GM12873 (cell line): ENCODE data around the gene HDAC4.

Experiments used
- TF ChIP-seq, protein P1 (sequence below): IDR thresholded peaks from 2 replicates; pipeline ENCODE4 v1.5.1; 2012; ENCODE audit warnings: low read depth, mild to moderate bottlenecking, moderate library complexity, low read length, control low read depth; ENCODE audit not compliant: insufficient read depth; ENCODE audit errors: missing control alignments

The HDAC4 gene

DNA sequence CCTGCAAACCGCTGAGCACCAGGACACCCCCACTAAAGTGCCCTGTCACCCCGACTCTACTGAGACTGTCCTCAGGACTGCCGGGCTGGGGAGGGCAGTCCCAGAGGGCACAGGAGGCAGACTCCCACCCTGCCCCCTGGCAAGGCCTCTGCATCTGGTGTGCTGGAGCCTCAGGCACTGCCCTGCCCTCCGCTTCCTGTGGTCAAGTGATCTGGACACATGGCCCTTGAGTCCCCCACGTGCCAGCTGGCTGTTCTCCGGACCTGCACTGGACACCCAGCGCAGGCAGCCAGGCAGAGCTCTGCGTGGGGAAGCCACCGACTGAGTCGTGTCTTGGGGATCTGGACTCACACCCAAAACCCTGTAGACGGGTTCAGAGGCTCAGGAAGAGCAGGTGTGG lies 335.3 kb downstream of the HDAC4 start:
- TF ChIP-seq, protein P1, sequence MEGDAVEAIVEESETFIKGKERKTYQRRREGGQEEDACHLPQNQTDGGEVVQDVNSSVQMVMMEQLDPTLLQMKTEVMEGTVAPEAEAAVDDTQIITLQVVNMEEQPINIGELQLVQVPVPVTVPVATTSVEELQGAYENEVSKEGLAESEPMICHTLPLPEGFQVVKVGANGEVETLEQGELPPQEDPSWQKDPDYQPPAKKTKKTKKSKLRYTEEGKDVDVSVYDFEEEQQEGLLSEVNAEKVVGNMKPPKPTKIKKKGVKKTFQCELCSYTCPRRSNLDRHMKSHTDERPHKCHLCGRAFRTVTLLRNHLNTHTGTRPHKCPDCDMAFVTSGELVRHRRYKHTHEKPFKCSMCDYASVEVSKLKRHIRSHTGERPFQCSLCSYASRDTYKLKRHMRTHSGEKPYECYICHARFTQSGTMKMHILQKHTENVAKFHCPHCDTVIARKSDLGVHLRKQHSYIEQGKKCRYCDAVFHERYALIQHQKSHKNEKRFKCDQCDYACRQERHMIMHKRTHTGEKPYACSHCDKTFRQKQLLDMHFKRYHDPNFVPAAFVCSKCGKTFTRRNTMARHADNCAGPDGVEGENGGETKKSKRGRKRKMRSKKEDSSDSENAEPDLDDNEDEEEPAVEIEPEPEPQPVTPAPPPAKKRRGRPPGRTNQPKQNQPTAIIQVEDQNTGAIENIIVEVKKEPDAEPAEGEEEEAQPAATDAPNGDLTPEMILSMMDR, result no peak

DNA sequence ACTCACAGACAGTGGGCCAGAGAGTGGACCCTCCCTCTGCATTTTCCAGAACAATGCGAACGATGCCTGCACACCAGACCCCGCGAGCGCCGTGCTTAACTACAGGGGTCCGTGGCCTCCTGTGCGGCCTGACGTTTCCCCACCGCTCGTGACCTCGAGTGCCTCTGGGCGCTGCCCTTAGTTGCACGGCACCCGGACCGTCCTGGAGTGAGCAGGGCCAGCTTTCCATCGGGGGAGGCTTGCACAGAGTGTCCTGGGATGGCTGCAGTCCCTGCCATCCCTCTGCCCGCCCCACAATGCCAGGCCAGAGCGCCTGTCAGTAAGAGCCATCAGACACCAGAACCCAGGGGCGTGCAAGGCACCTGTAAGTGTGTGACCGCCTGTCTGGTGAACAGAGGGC lies 335.9 kb downstream of the HDAC4 start:
- TF ChIP-seq, protein P1, result no peak

DNA sequence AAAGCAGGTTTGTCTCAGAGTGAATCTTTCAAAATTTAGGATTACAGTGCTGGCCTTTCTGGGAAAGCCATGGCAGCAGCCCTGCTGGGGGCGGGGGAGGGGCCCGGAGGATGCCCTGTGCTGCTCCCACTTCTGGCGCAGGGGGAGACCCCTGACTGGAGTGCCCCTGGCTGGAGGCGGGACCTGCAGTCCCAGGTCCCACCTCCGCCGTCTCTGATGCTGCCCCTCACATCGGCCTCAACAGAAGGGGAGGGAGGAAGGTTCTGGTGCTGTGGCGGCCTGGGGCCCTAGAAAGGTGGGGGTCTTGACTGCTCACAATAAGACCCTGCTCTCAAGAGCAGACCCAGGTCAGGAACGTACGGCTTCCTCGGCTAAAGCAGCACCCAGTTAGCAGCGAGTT lies 336.6 kb downstream of the HDAC4 start:
- TF ChIP-seq, protein P1, result no peak

DNA sequence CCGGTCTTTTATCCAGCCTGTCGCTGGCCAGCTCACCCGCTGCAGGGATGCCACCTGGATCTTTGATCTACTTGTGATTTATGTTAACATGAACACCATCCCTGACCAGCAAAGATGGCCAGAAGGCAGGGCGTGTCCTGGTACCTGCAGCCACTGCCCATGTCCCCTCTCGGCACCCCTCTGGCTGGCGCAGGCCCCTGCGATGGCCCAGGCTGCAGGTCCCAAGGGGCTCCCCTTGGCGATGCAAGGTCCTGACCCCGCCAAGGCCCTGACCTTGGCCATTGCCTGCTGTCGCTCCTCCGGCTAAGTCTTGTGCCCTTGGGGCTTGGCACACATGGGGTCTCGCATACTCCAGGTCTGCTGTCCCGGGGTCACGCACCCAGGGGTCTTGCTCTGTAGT lies 338.1 kb downstream of the HDAC4 start:
- TF ChIP-seq, protein P1, result no peak

DNA sequence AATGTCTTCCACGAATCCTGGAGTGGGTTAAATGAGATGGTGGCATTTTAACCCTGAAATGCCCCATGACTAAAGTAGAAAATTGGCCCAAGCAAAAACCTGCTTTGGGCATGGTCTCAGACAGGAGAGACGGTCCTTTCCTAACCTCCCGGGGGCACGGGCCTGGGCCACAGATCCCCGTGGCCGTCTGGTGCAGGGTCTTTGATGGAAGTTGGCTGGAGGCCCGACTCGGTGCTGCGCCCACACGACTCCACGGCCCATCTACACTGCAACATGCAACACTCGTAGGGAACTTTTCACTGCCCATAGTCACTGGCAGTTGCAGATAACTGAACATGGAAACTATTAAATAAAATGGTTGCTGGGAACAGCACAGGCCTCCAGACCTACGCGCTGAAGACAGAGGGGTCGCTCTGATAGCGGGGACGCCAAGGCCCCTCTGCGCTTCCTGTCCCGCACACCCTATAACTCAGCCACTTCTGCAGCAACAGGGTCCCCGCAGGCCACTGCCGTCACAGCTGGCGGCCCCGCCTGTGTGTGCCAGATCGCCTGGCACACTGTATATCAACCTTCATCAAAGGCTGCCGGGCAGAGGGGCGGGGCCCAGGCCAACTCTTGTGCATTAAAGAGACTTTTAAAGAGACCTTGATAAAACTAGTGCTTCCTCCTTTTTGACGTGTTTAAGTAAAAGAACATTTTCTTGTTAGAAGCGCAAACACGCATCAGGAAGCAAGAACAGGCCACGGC lies 338.8 kb downstream of the HDAC4 start:
- TF ChIP-seq, protein P1, result no peak

DNA sequence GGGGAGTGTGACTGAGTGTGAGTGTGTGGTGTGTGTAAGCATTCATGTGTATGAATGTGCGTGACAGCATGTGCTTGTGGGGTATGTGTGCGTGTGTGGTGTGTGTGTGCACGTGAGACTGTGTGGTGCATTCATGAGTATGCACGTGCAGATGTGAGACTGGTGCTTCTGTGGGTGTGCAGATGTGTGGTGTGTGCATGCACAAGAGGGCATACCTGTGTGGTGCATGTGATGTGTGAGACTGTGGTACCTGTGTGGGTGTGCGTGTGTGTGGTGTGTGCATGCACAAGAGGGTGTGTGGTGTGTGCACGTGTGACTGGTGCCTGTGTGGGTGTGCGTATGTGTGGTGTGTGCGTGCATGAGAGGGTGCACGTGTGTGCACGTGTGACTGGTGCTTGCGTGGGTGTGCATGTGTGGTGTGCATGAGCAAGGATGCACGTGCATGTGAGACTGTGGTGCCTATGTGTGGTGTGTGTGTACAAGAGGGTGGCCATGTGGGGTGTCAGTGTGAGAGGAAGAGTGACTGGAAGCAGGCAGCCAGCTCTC lies 339.6 kb downstream of the HDAC4 start:
- TF ChIP-seq, protein P1, result no peak

DNA sequence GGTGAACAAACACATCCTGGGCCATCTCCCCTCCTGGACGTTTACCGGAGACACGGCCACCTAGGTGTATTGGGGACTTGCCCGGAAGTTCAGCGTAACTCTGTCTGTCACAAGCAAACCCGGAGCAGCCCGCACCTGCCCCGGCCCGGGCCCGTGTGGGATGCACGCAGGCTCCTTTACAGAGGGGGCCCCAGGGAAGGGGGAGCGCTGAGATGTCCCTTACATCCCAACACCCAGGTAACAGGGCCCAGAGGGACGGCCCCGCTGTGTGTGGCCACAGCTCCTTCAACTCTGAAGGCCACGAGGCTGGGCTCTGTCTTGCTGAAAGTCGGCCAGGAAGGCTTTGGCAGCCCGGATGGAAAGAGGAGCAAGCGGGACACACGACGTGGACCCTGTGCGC lies 340.1 kb downstream of the HDAC4 start:
- TF ChIP-seq, protein P1, result no peak
